Activated naive CD4-positive, alpha-beta T cell treated with anti-CD3 and anti-CD28 coated beads, Interleukin-2, amount 50 U/mL, for 72 hours (primary cell): ENCODE measurements around the gene CACNA1D. TPM values are rescaled to one million over a fixed set of nuclear protein-coding genes. Genes with fewer than 3 reads are reported as not detected.

Experiments
- ATAC-seq, 2 donors: fragments of 150-1000 bp; cut with Tn5 transposase; 2 replicates each; pipeline ENCODE4 v1.10.0; 2021; ENCODE audit warnings: mild to moderate bottlenecking in 2 of 2, moderate library complexity in 2 of 2
- DNase-seq, 2 donors: peaks; one replicate each; pipeline ENCODE4 v3.0.0; 2021 to 2022; ENCODE audit warnings: low spot score in 2 of 2
- H3K27ac Mint-ChIP-seq, 2 donors: one replicate each; pipeline ENCODE4 v1.8.0; 2022; ENCODE audit warnings: mild to moderate bottlenecking in 2 of 2, mixed read lengths in 2 of 2
- H3K36me3 Mint-ChIP-seq, 2 donors: one replicate each; pipeline ENCODE4 v1.8.0; 2022; ENCODE audit warnings: mixed read lengths in 2 of 2
- H3K9me3 Mint-ChIP-seq, 2 donors: one replicate each; pipeline ENCODE4 v1.8.0; 2022; ENCODE audit warnings: mixed read lengths in 2 of 2
- total RNA-seq, 2 donors: library from RNA; stranded (reverse); gene quantifications; one replicate each; pipeline ENCODE4 v1.2.3, GENCODE V29; 2022

Gene CACNA1D
- total RNA-seq, 2 donors from 2014 or later: 0.10 TPM; not detected in 1

DNA sequence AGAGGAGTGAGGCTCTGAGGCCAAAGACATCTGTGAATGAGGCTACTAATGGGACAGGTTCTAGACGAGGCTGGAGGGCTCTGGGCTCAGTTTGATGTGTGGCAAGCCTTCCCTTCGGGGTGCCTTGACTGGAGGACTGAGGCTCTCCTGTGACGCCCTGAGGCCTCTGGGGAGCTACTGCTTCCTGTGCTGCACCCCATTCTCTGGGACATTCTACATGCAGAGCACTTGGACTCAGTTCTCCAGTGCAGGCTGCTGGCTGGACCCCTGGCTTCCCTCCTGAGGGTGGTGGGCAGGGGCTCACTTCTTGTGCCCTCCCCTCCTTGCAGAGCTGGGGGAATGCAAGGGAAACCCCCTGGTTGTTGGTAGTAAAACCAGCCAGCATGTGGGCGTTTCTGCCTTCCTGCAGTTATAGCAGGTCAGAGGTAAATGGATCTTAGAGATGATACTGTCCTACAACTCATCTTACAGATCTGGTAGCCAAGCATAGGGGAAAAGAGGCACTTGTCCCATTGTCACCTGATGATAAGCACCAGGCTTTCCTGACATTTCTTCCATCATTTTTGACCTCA is 218.5 kb downstream of the CACNA1D start:
- no peaks in the 10 kb centered on the region for H3K36me3 Mint-ChIP-seq
- no peak for DNase-seq
- no peaks in the 10 kb centered on the region for H3K9me3 Mint-ChIP-seq
- no peak for ATAC-seq
- H3K27ac Mint-ChIP-seq: no peak overlapping the region

DNA sequence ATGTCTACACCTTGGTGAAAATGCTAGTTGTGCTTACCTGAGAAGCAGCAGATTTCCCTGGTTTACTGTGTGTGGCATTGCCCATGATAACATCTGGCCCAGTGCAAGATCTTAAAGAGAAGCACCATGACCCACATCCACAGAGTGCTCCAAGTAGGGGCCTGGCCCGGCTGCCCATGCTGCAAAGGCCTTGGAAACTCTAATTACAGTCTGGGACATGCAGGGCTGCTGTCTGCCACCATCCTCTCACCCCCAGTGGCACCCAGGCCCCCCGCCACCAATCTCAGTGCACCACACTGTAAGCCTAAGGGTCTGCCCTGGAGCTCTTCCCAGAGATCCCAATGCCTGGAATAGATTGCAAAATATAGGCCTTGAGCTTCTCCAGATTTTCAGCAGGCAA is 219.2 kb downstream of the CACNA1D start:
- DNase-seq: no peak
- Mint-ChIP-seq H3K9me3 (no peaks in the 10 kb centered on the region), H3K27ac (no peak overlapping the region), H3K36me3 (no peaks in the 10 kb centered on the region)
- no peak for ATAC-seq

DNA sequence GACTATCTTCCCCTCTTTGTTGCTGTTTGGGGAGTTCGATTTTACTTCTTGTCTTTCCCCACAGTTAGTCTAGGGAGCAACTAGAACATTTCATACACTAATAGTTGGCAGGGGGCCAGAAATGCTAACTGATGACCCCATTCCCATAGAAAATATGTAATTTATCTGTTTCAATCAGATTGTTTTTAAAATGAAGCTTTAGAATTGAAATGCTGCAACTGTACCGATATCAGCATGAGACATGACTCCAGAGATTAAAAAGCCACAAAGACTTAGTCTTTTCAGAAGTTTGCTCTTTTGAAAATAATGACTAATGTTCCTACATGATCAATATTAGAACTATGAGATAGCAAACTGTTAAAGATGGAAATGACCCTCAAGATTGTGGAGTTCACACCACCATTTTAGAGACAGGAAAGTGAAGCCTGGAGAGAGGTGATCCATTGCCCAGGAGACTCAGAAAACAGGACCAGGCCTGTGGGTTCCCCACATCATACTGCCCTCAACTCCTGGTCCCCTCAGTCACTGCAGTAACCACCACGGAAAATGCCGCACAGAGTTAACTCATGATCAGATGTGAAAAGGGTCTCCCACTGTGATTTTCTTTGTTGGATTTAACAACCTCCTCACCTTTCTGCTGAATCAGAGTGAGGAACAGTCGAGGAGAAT is 221.5 kb downstream of the CACNA1D start:
- H3K9me3 Mint-ChIP-seq: no peaks in the 10 kb centered on the region
- ATAC-seq (peak in 1 of 2 donors; percentile 41), DNase-seq (no peak)
- no peak overlapping the region for H3K27ac Mint-ChIP-seq
- no peaks in the 10 kb centered on the region for H3K36me3 Mint-ChIP-seq

DNA sequence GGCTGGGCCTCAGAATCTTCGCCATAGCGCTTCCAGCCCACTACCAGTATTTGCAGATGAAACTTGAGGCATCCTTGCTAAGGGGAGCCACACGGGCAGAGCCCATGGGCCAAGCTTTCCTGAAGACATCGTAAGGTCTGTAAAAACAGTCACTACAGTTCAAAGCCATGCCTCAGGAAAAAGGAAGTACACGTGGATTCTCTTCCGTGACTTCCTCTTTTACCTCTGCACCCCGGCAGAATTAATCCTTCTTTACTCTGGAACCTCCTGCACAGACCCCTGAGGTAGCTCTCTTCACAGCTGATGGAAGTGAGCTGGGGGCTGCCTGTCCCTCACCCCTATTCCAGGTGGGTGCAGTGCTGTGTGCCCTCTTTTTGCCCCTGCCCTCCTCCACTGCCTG is 222.6 kb downstream of the CACNA1D start:
- ATAC-seq (no peak), DNase-seq (no peak)
- Mint-ChIP-seq H3K36me3 (no peaks in the 10 kb centered on the region), H3K9me3 (no peaks in the 10 kb centered on the region), H3K27ac (no peak overlapping the region)

DNA sequence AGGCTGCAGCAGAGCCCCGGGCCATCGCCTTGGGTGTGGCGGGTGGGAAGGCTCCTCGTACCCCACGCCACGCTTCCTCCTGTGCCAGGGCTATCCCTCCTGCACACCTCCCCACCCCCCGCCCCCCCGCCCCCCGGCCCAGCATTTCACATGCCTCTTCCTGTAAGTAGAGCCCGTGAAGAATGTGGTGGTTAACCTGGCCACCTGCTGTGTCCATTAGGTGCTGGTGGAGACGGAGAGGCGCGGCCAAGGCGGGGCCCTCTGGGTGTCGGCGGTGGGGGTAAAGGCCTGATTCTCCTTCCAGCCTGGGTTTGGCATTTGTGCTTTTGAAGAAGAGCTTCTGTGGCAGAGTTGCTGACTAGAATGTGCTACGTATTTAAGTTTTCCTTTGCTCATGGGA is 224.1 kb downstream of the CACNA1D start:
- DNase-seq: no peak
- Mint-ChIP-seq H3K36me3 (no peaks in the 10 kb centered on the region), H3K27ac (no peak overlapping the region), H3K9me3 (no peaks in the 10 kb centered on the region)
- no peak for ATAC-seq

DNA sequence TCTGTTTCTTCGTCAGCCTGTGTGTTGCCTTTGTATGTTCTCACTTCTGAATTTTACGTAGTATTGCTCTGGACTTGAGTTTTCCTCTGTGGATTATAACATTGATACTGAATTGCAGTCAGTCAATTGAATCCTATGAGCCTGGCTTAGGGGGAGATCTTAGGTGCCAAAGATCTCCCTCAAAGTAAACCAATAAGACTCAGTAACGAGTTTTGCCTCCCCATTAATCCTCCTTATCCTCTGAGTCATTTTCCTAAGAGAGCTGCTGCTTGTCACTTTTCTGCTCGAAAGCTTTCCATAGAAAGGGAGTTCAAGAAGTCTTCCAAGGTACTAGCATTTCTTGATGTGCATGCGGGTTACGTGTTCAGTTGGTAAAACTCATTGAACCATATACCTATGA is 225.4 kb downstream of the CACNA1D start:
- DNase-seq (no peak), ATAC-seq (no peak)
- Mint-ChIP-seq H3K36me3 (no peaks in the 10 kb centered on the region), H3K9me3 (no peaks in the 10 kb centered on the region), H3K27ac (no peak overlapping the region)

DNA sequence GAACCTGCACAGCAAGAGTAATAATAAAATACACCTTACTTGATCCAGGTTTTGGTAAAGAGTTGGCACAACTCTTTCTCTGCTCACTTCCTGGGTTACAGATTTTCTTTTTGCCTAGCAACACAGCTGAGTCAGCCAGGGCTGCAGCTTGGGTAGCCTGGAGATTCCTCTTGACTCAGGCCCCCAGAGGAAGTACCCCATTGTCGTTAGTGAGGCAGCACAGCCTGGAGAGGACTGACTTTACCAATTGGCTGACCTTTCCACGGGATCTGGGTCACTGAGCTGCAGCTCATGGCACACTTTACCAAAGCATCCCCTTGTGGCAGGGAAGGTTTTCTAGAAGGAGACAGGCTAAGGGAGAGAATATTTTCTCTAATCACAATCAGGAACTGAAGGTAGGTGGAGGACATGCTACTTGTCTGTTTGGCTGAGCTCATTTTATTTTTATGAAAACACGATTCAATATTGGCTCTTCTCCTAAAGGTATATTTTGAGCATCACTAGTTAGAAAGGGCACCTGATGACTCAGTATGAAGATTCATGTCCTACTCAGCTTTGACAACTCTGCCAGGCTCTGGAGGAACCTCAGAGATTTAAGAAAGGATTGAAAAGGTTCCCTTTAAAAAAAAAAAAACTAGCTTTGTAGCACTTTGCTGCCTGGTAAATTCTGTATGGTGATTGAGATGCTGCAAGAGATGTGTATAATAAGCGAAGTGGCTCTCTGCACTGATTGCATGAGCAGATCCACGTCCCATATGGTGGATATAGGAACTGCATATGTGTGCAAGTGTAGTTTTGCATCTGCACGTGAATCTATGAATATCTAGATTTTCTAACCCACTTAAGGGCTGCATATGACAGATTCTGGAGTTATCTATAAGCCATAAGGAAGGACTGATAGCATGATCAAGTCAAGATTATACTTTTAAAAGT is 227.0 kb downstream of the CACNA1D start:
- H3K36me3 Mint-ChIP-seq: no peaks in the 10 kb centered on the region
- DNase-seq (no peak), ATAC-seq (no peak)
- no peak overlapping the region for H3K27ac Mint-ChIP-seq
- H3K9me3 Mint-ChIP-seq: no peaks in the 10 kb centered on the region

DNA sequence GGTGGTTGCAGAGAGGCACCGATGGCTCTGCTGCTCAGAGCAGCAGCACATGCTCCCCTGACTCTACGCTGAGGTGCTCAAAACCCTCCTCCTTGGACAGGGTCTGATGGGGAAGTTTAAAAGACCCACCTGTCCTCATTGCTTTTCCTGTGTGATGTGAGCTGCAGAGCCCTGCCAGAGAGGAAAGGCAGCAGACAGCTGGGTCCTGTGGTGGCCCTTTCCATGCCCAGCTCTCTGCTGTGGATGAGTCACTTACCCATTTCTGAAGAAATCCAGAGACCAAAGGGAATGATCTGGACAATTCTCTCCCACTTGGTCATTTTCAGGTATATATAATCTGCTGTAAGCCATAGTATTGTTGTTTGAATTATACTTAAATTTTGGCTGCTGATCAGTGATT is 230.2 kb downstream of the CACNA1D start:
- no peak overlapping the region for H3K27ac Mint-ChIP-seq
- ATAC-seq: no peak

DNA sequence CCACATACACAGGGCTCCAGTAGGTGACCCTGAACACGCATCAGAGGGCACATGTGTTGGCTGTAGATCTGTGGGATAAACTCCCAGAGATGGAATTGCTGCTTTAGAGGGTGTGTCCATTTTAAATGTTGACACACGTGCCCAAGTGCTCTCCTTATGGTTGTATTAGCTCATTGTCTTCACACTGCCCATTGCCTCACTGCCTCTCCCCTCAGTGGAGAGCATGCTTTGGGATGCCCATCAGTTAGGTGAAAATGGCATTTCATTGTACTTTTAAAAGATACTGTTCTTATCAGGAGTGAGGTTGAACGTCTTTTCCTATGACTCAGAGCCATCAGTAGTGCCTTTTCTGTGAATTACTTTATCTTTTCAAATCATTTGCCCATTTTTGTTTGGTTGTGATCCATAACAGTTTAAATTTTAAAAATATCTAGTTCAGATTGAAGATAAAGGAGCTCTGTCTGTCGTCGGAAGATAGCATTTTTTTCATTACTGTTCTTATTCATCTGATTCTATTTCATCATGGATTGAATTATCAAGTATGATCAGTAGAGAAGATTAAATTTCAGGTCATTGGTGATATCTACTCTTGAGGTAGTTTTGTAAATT is 231.1 kb downstream of the CACNA1D start:
- ATAC-seq (no peak), DNase-seq (no peak)
- no peaks in the 10 kb centered on the region for H3K36me3 Mint-ChIP-seq
- H3K27ac Mint-ChIP-seq: no peak overlapping the region
- H3K9me3 Mint-ChIP-seq: no peaks in the 10 kb centered on the region

More for the DNA sequence above, 230.2 kb downstream of the CACNA1D start:
- DNase-seq: no peak
- Mint-ChIP-seq H3K9me3 (no peaks in the 10 kb centered on the region), H3K36me3 (no peaks in the 10 kb centered on the region)

DNA sequence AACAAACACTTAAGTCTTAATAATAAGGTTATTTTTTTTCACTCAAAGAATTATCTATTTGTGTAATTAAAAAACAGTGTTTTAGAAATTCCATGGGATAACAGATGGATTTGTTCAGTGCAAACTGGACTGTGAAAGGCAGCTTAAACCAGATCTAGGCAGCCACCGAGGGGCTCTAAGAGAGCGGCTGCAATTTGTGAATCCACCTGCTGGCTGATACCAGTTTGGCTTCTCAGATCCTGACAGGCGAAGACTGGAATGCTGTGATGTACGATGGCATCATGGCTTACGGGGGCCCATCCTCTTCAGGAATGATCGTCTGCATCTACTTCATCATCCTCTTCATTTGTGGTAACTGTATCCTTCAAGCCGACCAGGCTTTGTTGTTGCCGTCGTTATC is 232.2 kb downstream of the CACNA1D start:
- no peaks in the 10 kb centered on the region for H3K9me3 Mint-ChIP-seq
- ATAC-seq (no peak), DNase-seq (no peak)
- no peaks in the 10 kb centered on the region for H3K36me3 Mint-ChIP-seq
- no peak overlapping the region for H3K27ac Mint-ChIP-seq

DNA sequence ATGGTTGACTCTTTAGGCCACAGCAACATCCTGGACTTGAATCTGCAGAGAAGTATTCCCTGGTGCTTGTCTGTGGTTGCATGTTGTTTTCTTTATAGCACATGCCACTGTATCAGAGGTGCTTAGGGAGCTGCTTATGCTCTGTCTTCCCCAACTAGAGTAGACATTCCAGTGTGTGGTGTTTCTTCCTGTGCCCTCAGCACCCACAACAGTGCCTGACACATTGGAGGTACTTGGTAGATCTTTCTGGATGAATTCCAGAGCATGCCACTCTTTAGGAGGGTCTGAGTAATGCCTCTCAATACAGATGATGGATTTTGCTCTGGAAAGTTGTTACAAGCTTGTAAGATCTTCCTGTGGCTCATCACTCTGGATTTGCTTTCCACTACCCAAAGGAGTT is 234.2 kb downstream of the CACNA1D start:
- Mint-ChIP-seq H3K27ac (no peak overlapping the region), H3K36me3 (no peaks in the 10 kb centered on the region), H3K9me3 (no peaks in the 10 kb centered on the region)
- ATAC-seq: no peak
- DNase-seq: no peak

DNA sequence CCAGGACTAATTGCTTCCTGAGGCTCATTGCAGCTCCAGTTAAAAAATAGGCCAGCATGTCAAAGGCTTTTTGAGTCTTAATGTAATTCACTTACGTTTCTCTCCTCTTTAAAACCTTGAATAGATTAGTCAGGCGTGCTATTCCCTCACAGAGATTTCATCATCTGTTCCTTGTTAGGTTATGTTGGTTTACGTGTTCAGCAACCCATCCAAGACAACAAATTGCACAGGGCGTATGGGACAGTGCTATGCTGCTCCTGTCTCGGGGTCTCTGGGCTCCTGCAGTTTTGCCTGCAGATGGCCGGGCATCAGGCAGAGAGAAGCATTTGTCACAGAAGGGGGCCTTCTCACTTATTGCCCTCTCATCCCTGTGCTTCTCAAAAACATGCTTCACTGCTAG is 234.7 kb downstream of the CACNA1D start:
- no peak overlapping the region for H3K27ac Mint-ChIP-seq
- H3K9me3 Mint-ChIP-seq: no peaks in the 10 kb centered on the region
- no peaks in the 10 kb centered on the region for H3K36me3 Mint-ChIP-seq
- DNase-seq (no peak), ATAC-seq (no peak)

DNA sequence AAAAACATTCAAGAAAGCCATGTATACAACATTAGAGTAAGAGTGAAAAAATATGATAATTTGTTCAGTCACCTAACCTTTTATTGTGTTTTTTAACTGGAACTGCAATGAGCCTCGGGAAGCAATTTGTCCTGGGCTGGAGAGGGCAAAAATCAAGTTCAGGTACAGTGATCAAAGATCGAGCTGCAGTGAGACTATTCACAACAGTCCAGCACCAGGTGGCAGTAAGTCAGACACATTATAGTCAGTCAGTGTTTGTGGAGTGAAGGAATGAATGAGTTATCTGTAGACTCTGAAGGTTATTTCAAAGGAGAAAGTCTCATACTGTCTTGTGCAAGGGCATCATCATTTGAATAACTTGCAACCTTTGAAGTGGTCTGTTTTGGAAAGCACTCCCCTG is 235.2 kb downstream of the CACNA1D start:
- Mint-ChIP-seq H3K9me3 (no peaks in the 10 kb centered on the region), H3K27ac (no peak overlapping the region), H3K36me3 (no peaks in the 10 kb centered on the region)
- peak in 1 of 2 donors; percentile 64 for ATAC-seq
- no peak for DNase-seq

DNA sequence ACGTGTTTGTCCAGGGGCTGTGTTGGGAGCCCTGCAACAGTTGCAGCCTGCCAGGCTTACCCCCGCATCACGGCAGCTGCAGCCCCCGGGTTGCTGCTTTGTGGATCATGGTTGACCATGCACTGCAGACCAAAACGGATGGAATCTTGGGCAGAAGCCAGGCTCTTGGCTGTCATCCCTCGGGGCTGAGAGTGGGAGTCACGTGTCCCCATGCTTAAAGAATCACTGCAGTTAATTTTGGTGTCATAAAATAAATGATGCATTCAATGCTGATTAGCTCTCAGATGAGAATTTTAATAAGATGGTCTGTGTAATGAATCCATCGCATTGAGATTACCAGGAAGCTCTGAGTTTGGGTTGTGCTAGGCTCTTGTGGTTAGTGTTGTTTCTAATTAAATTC is 236.2 kb downstream of the CACNA1D start:
- DNase-seq: no peak
- Mint-ChIP-seq H3K36me3 (no peaks in the 10 kb centered on the region), H3K9me3 (no peaks in the 10 kb centered on the region), H3K27ac (no peak overlapping the region)
- ATAC-seq: no peak

DNA sequence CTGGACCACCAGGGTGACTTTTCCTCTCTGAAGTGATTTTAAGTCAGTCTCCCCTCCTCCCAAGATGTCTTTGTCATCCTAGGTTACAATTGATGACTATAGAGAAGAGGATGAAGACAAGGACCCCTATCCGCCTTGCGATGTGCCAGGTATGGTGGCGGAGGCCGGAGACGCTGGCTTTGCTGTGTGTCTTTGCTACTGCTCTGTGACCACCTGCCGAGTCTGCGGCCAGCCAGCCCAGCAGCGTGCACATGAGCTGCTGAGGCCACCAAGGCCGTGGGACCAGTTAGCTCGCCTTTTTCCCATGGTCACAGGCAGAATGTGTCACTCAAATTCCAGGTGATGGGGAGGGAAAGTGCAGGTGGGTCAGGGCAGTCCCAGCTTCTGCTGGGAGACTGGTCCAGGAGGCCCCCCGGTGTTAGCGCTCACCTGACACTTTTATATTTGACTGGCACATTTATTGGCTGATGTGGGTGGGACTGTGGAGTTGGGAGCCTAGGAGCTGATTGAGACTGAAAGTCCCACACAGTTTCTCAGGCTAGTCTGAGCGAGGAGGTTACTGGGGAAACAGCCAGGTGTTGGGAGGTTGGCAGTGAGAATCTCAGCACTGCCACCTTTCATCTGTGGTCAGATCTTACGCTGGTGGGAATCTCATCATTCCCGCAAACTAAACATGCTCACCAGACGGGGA is 237.7 kb downstream of the CACNA1D start:
- H3K9me3 Mint-ChIP-seq: no peaks in the 10 kb centered on the region
- no peaks in the 10 kb centered on the region for H3K36me3 Mint-ChIP-seq
- no peak for ATAC-seq
- no peak overlapping the region for H3K27ac Mint-ChIP-seq
- no peak for DNase-seq

DNA sequence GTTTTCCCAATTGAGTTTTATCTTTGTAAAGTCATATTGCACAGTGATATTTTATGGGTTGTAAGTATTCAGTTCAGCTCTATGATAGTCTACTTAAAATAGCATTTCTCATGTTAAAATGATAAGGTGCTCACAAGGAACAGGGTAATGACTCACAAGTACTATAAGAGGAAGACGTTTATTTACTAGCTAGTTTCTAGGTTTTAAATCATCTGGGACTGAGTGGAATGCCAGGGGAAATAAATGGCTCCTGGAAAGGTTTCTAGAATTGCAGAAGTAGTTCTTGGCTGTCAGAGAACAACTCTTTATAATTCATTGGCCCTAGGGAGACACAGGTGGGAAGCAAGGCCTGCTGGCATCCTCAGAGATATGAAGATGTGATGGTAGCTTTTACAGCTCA is 239.0 kb downstream of the CACNA1D start:
- Mint-ChIP-seq H3K27ac (no peak overlapping the region), H3K9me3 (no peaks in the 10 kb centered on the region), H3K36me3 (no peaks in the 10 kb centered on the region)
- ATAC-seq: no peak
- no peak for DNase-seq

DNA sequence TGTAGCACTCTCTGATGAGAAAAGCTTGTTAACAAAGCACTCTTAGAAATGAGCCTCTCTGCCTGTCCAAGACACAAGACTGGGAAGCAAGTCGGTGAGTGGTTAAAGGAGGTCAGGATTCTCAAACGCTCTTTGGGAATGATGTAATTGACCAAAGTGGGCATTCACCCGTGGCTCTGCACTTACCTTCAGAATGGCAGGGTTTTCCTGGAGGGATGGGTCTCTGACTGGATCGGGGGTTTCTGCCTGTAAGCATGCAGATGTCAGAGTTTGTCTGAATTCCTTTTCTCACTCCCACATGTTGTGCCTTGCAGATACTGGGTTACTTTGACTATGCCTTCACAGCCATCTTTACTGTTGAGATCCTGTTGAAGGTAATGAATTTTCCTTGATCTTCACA is 245.6 kb downstream of the CACNA1D start:
- H3K9me3 Mint-ChIP-seq: no peaks in the 10 kb centered on the region
- ATAC-seq: no peak
- H3K27ac Mint-ChIP-seq: no peak overlapping the region

More for the DNA sequence above, 245.6 kb downstream of the CACNA1D start:
- DNase-seq: no peak
- H3K36me3 Mint-ChIP-seq: no peaks in the 10 kb centered on the region
